KOPT-K1 (cell line): Measurements from ENCODE around the gene FBXO21.
"Not testable (repeated sequence)": the region's sequence is repeated elsewhere in the genome, so short reads cannot be mapped to it uniquely, and the experiment has no call there.

Experiments
- H3K27ac ChIP-seq: fragments of 200-600 bp; sonication (generic); 2 replicates; pipeline ENCODE4 v1.5.1; 2016; ENCODE audit warnings: antibody characterized with exemption, mild to moderate bottlenecking, low read depth, low read length; ENCODE audit not compliant: poor library complexity, severe bottlenecking
- H3K36me3 ChIP-seq: fragments of 200-600 bp; sonication (generic); 2 replicates; pipeline ENCODE4 v1.5.1; 2017; ENCODE audit warnings: antibody characterized with exemption, mild to moderate bottlenecking, low read length, moderate library complexity; ENCODE audit not compliant: insufficient read depth
- H3K9me3 ChIP-seq: fragments of 200-600 bp; sonication (generic); 2 replicates; pipeline ENCODE4 v1.5.1; 2017; ENCODE audit warnings: antibody characterized with exemption, low read length, mild to moderate bottlenecking; ENCODE audit not compliant: insufficient read depth, poor library complexity, severe bottlenecking

Gene FBXO21

DNA sequence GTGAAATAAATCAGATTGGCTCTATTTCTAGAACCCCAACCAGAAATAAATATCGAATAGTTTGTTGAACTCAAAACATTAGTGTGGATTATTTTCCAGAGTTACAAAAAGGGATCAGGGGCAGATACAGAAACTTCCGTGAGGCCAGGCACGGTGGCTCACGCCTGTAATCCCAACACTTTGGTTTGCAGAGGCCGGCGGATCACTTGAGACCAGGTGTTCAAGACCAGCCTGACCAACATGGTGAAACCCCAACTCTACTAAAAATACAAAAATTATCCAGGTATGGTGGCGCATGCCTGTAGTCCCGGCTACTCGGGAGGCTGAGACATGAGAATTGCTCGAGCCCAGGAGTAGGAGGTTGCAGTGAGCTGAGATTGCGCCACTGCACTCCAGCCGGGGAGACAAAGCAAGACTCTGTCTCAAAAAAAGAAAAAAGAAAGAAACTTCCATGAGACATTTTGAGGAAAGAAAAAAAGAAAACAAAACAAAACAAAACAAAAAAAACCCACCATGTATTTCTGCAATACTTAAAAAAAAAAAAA lies 2.1 kb downstream of the FBXO21 start:
- Histone ChIP-seq H3K9me3 (no peaks in the 10 kb centered on the region), H3K36me3 (peaks cover 55% of the 10 kb centered on the region), H3K27ac (no peak overlapping the region)

GRCh38 chr12:117187421-117187820 lies 2.8 kb downstream of the FBXO21 start:
- H3K36me3 ChIP-seq: peaks cover 63% of the 10 kb centered on the region
- H3K9me3 ChIP-seq: peaks cover 5% of the 10 kb centered on the region
- H3K27ac ChIP-seq: no peak overlapping the region

DNA sequence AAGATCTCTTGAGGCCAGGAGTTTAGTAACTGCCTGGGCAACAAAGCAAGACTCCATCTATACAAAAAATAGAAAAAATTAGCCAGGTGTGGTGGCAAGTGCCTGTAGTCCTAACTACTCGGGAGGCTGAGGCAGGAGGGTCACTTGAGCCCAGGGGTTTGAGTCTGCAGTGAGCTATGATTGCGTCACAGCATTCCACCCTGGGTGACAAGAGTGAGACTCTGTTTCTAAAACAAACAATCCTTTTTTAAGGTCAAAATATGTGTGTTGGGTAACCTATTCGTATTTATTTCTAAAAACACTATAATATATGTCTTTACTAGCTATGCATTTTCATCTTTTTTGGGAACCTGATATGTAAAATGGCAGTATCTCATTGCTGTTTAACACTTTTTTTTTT lies 7.4 kb downstream of the FBXO21 start:
- peaks cover 22% of the 10 kb centered on the region for H3K9me3 ChIP-seq
- peaks cover 97% of the 10 kb centered on the region for H3K36me3 ChIP-seq
- H3K27ac ChIP-seq: no peak overlapping the region

- peaks cover 99% of the 10 kb centered on the region for H3K36me3 ChIP-seq
- peaks cover 22% of the 10 kb centered on the region for H3K9me3 ChIP-seq
- H3K27ac ChIP-seq: not testable (repeated sequence)
These were observed 8.8 kb downstream of the FBXO21 start for GRCh38 chr12:117181468-117181843.

- peaks cover 99% of the 10 kb centered on the region for H3K36me3 ChIP-seq
- peaks cover 22% of the 10 kb centered on the region for H3K9me3 ChIP-seq
- no peak overlapping the region for H3K27ac ChIP-seq
These were observed 9.4 kb downstream of the FBXO21 start for GRCh38 chr12:117180758-117181467.

DNA sequence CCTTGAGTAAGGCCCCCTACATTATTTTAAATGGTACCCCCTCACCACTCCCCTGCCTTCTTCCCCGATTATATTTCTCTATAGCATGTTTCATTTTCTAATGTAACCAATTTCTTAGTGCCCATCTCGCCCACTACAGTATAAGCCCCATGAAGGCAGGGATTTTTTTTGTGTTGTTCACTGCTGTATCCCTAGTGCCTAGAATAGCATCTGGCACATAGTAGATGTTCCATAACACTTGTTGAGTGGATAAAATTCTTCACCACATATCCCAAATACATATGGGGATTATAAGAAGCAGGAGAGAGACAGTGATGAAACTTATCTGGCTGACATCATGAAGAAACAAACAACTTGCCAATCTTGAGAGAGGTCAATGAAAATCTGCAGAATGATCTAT lies 11.5 kb downstream of the FBXO21 start:
- no peak overlapping the region for H3K27ac ChIP-seq
- H3K9me3 ChIP-seq: peaks cover 22% of the 10 kb centered on the region
- peaks cover 99% of the 10 kb centered on the region for H3K36me3 ChIP-seq

- H3K27ac ChIP-seq: no peak overlapping the region
- peaks cover 22% of the 10 kb centered on the region for H3K9me3 ChIP-seq
- H3K36me3 ChIP-seq: peaks cover 99% of the 10 kb centered on the region
These were observed 12.0 kb downstream of the FBXO21 start for GRCh38 chr12:117178301-117178700.

DNA sequence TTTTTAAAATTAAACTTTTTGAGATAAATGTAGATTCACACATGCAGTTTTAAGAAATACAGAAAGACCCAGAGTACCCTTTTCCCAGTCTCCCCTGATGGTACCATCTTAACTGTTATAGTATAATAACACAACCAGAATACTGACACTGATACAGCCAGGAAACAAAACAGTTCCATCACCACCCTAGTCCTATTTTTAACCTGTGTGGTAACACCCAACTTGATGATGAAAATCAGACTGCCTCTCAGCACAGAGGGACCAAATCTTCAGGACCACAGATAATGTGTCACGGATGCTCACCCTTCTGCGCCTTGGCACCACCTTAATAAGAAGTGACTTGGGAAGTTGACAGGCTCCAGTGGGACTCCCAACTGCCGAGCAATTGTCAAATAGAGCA lies 18.1 kb downstream of the FBXO21 start:
- no peak overlapping the region for H3K27ac ChIP-seq
- no peaks in the 10 kb centered on the region for H3K9me3 ChIP-seq
- H3K36me3 ChIP-seq: peaks cover 99% of the 10 kb centered on the region

- peaks cover 99% of the 10 kb centered on the region for H3K36me3 ChIP-seq
- no peak overlapping the region for H3K27ac ChIP-seq
- no peaks in the 10 kb centered on the region for H3K9me3 ChIP-seq
These were observed 18.6 kb downstream of the FBXO21 start for GRCh38 chr12:117171499-117172162.

DNA sequence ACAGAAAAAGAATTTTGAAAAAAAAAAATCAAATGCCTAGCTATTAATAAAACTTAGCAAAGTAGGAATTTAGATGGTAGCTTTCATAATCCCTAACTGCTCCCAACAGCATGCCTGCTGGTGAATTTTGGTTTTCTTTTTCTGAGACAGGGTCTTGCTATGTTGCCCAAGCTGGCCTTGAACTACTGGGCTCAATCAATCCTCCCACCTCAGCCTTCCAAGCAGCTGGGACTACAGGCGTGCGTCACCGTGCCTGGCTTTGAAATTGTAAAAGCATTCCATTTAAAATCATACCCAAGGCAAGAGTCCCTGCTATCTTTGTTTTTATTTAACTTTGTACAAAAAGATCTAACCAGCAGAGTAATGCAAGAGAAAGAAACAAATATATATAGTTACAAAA lies 20.7 kb downstream of the FBXO21 start:
- H3K9me3 ChIP-seq: no peaks in the 10 kb centered on the region
- peaks cover 99% of the 10 kb centered on the region for H3K36me3 ChIP-seq
- no peak overlapping the region for H3K27ac ChIP-seq

DNA sequence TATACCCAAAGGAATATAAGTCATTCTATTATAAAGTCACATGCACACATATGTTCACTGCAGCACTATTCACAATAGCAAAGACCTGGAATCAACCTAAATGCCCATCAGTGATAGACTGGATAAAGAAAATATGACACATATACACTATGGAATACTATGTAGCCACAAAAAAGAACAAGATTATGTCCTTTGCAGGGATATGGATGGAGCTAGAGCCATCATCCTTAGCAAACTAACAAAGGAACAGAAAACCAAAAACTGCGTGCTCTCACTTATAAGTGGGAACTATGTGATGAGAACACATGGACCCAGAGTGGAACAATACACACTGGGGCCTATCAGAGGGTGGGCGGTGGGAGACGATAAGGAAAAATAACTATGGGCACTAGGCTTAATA lies 21.3 kb downstream of the FBXO21 start:
- Histone ChIP-seq H3K36me3 (peaks cover 99% of the 10 kb centered on the region), H3K27ac (no peak overlapping the region), H3K9me3 (no peaks in the 10 kb centered on the region)

GRCh38 chr12:117167769-117168168 lies 22.5 kb downstream of the FBXO21 start:
- no peaks in the 10 kb centered on the region for H3K9me3 ChIP-seq
- H3K27ac ChIP-seq: no peak overlapping the region
- peaks cover 99% of the 10 kb centered on the region for H3K36me3 ChIP-seq

DNA sequence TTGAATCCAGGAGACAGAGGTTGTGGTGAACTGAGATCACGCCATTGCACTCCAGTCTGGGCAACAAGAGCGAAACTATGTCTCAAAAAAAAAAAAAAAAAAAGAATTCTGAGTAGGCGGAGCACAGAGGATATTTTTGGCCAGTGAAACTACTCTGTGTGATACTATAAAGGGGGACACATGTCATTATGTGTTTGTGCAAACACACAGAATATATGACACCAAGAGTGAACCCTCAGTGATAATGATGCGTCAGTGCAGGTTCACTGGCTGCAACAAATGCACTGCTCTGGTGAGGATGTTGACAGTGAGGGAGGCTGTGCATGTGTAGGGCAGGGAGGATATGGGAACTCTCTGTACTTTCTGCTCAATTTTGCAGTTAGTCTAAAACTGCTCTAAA lies 24.2 kb downstream of the FBXO21 start:
- peaks cover 99% of the 10 kb centered on the region for H3K36me3 ChIP-seq
- no peak overlapping the region for H3K27ac ChIP-seq
- no peaks in the 10 kb centered on the region for H3K9me3 ChIP-seq

GRCh38 chr12:117165342-117165741 lies 24.9 kb downstream of the FBXO21 start:
- H3K36me3 ChIP-seq: peaks cover 99% of the 10 kb centered on the region
- no peak overlapping the region for H3K27ac ChIP-seq

GRCh38 chr12:117162633-117163032 lies 27.6 kb downstream of the FBXO21 start:
- Histone ChIP-seq H3K9me3 (no peaks in the 10 kb centered on the region), H3K27ac (no peak overlapping the region)

More at GRCh38 chr12:117165342-117165741, 24.9 kb downstream of the FBXO21 start:
- H3K9me3 ChIP-seq: no peaks in the 10 kb centered on the region

GRCh38 chr12:117162167-117162539 lies 28.1 kb downstream of the FBXO21 start:
- H3K27ac ChIP-seq: peak overlapping the region; percentile 31
- peaks cover 100% of the 10 kb centered on the region for H3K36me3 ChIP-seq

More at GRCh38 chr12:117162633-117163032, 27.6 kb downstream of the FBXO21 start:
- H3K36me3 ChIP-seq: peaks cover 100% of the 10 kb centered on the region

More at GRCh38 chr12:117162167-117162539, 28.1 kb downstream of the FBXO21 start:
- H3K9me3 ChIP-seq: no peaks in the 10 kb centered on the region
